ENCODE results near the gene RPAIN. TPM values are rescaled to one million over a fixed set of nuclear protein-coding genes. Genes with fewer than 3 reads are reported as not detected.

The RPAIN gene, protein sequence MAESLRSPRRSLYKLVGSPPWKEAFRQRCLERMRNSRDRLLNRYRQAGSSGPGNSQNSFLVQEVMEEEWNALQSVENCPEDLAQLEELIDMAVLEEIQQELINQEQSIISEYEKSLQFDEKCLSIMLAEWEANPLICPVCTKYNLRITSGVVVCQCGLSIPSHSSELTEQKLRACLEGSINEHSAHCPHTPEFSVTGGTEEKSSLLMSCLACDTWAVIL
- 69.7 and 88.5 TPM in 2 replicates for total RNA-seq (2014; rRNA removed; shearing (Covaris generic))
- 109 and 115 TPM in 2 replicates for polyA plus RNA-seq (2016; fragmentation: Nextera tagmentation; extraction: Ambion mirVana)
- long read RNA-seq, transcript RPAIN-203 (7 exons, 1,535 nt) = major isoform, 30 of 96 reads
- long read RNA-seq, transcript RPAIN-209 (6 exons, 1,423 nt) = minor isoform, 7 of 96 reads
- long read RNA-seq, transcript RPAIN-205 (4 exons, 1,057 nt) = minor isoform, 25 of 96 reads
- long read RNA-seq, transcript RPAIN-202 (6 exons, 1,394 nt) = minor isoform, 6 of 96 reads
- long read RNA-seq, partial matches to known transcripts = 0 of 96 reads
- long read RNA-seq, other reads (novel, unspliced or antisense) = 8 of 96 reads

DNA sequence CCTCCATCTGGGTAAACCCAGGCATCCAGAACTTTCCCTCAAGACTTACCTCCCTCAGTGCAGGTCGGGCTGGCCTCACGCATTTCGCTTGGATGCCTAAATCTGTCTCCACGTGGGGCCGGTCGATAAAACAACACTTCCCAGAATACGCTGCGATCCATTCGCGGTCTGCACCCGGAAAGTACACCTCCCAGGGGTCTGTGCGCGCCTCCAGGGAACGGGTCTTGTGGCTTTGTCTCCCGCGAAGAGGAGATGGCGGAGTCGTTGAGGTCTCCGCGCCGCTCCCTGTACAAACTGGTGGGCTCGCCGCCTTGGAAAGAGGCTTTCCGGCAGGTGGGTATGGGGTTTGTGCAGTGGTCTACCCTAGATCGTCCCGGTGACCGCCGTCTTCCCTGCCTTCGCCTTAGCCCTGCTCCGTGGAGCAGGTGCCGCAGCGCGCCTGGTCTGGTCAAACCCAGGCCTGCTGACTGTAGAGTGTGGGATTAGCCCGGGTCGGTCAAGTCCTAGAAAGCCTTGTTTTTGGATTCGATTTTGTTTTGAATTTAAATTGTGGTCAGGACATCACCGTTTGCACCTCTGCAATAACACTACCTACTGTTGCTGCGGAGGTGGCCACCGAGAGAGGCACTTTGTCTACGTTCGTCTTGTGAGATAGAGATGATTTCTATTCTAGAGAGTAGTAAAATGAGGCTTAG lies at the start of gene RPAIN:
Gene RPAIN (plus strand): TSS at position 224 of the 695 bp plus-strand sequence. CDS start 29 bp downstream, at position 253.
- H2AFZ ChIP-seq = peak within 1 kb of the TSS; percentile 86; the same call in 1 of the 2 replicates

GRCh38 chr17:5370411-5370810 lies 49.6 kb upstream of the RPAIN start:
- TF ChIP-seq EZH2phosphoT487 (IDR thresholded peaks at IDR 0.05; ENCODE audit: unreplicated experiment) = no peak
- TF ChIP-seq, protein P1, sequence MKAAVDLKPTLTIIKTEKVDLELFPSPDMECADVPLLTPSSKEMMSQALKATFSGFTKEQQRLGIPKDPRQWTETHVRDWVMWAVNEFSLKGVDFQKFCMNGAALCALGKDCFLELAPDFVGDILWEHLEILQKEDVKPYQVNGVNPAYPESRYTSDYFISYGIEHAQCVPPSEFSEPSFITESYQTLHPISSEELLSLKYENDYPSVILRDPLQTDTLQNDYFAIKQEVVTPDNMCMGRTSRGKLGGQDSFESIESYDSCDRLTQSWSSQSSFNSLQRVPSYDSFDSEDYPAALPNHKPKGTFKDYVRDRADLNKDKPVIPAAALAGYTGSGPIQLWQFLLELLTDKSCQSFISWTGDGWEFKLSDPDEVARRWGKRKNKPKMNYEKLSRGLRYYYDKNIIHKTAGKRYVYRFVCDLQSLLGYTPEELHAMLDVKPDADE (IDR thresholded peaks at IDR 0.05) = no peak
- no peak for TF ChIP-seq STAT1 (IDR thresholded peaks at IDR 0.05; ENCODE audit: unreplicated experiment)
- no peak for TF ChIP-seq CREB1 (CRISPR knock-in tag; IDR thresholded peaks at IDR 0.05; ENCODE audit: low read depth)
- TF ChIP-seq JUNB (IDR thresholded peaks at IDR 0.05; ENCODE audit: unreplicated experiment) = no peak
- TF ChIP-seq NANOG (IDR thresholded peaks at IDR 0.05; ENCODE audit: borderline replicate concordance) = no peak
- no peak for TF ChIP-seq EZH2 (IDR thresholded peaks at IDR 0.05; ENCODE audit: low read depth, unreplicated experiment)
- H3K36me3 ChIP-seq (ENCODE audit: insufficient read depth) = peaks cover 20% of the 10 kb centered on the region
- Mint-ChIP-seq H3K27me3 (ENCODE audit: insufficient read depth, low read depth, poor library complexity) (peaks cover 5% of the 10 kb centered on the region), H3K4me3 (no peak overlapping the region), H3K27ac (no peak overlapping the region), H3K36me3 (ENCODE audit: low read depth) (peaks cover 46% of the 10 kb centered on the region), H3K9me3 (no peaks in the 10 kb centered on the region), H3K4me1 (peaks cover 3% of the 10 kb centered on the region; the same call in 1 of the 3 replicates)
- no peaks in the 10 kb centered on the region for H3F3A ChIP-seq (replicated peaks; ENCODE audit: low read depth)
- no peak overlapping the region for H3K27ac ChIP-seq (ENCODE audit: low read depth)
- H3K9me2 ChIP-seq (ENCODE audit: insufficient read depth) = no peaks in the 10 kb centered on the region; the same call in 1 of the 2 replicates
- H3K79me2 ChIP-seq (replicated peaks; ENCODE audit: insufficient read depth) = no peaks in the 10 kb centered on the region
- ATAC-seq (no peak), DNase-seq (ENCODE audit: low spot score) (no peak)
- no peak overlapping the region for H2AFZ ChIP-seq
- no peaks in the 10 kb centered on the region for H4K20me1 ChIP-seq (replicated peaks; ENCODE audit: insufficient read depth)
- H3K4me3 ChIP-seq = no peak overlapping the region
- no peaks in the 10 kb centered on the region for H3K4me1 ChIP-seq (ENCODE audit: insufficient read depth)
- H3K4me2 ChIP-seq = no peak overlapping the region
- H3K27me3 ChIP-seq (ENCODE audit: insufficient read depth) = no peaks in the 10 kb centered on the region

More for the DNA sequence above, at the start of gene RPAIN:
- peaks cover 84% of the 10 kb centered on the region for H3K79me2 ChIP-seq (replicated peaks; ENCODE audit: insufficient read depth)
- Mint-ChIP-seq H3K4me3 (peak within 1 kb of the TSS; percentile 98), H3K27me3 (ENCODE audit: insufficient read depth, low read depth, poor library complexity) (peaks cover 10% of the 10 kb centered on the region), H3K9me3 (no peaks in the 10 kb centered on the region), H3K4me1 (peaks cover 6% of the 10 kb centered on the region), H3K27ac (peak within 1 kb of the TSS; percentile 99), H3K36me3 (ENCODE audit: low read depth) (peaks cover 71% of the 10 kb centered on the region)
- H3K27me3 ChIP-seq (ENCODE audit: insufficient read depth) = no peaks in the 10 kb centered on the region
- peak within 1 kb of the TSS; percentile 100 for H3K4me2 ChIP-seq
- H3K4me1 ChIP-seq (ENCODE audit: insufficient read depth) = peaks cover 8% of the 10 kb centered on the region
- H3F3A ChIP-seq (replicated peaks; ENCODE audit: low read depth) = no peaks in the 10 kb centered on the region
- H3K4me3 ChIP-seq = peak within 1 kb of the TSS; percentile 94
- peak within 1 kb of the TSS; percentile 89 for H3K27ac ChIP-seq (ENCODE audit: low read depth)
- H3K36me3 ChIP-seq (ENCODE audit: insufficient read depth) = peaks cover 51% of the 10 kb centered on the region
- H4K20me1 ChIP-seq (replicated peaks; ENCODE audit: insufficient read depth) = peaks cover 24% of the 10 kb centered on the region
- no peaks in the 10 kb centered on the region for H3K9me2 ChIP-seq (ENCODE audit: insufficient read depth)
- ATAC-seq (peak; percentile 85), DNase-seq (ENCODE audit: low spot score) (peak; percentile 92)
- peak; percentile 87 for TF ChIP-seq POLR2AphosphoS5 (IDR thresholded peaks at IDR 0.05; ENCODE audit: low read depth)
- no peak for TF ChIP-seq NANOG (IDR thresholded peaks at IDR 0.05; ENCODE audit: borderline replicate concordance)
- TF ChIP-seq, protein P1 (IDR thresholded peaks at IDR 0.05) = peak; percentile 70; the same call in 1 of the 2 replicates
